Measurements from ENCODE around the gene ATP5PD. TPM values are rescaled to one million over a fixed set of nuclear protein-coding genes. Genes with fewer than 3 reads are reported as not detected.

ATP5PD gene
- total and polyA plus RNA-seq, 2 of the 13 experiments (the other 11 are each of a cell fraction or from before 2014, with no cell fraction given): 158 to 428 TPM

- H3K4me1 ChIP-seq (ENCODE audit: insufficient read depth, low read length): peaks cover 51% of the 10 kb centered on the region
Measured at GRCh38 chr17:74992223-74992622, 54.5 kb downstream of the ATP5PD start.

More at GRCh38 chr17:74992223-74992622, 54.5 kb downstream of the ATP5PD start:
- Histone ChIP-seq H2AFZ (ENCODE audit: low read length) (no peak overlapping the region), H4K20me1 (ENCODE audit: insufficient read depth, low read length) (no peaks in the 10 kb centered on the region), H3K36me3 (replicated peaks in 1 of 2; ENCODE audit: control insufficient read depth in 1 of 2, insufficient read depth in 2 of 2, low read length in 2 of 2) (no peaks in the 10 kb centered on the region), H3K4me2 (ENCODE audit: low read depth, low read length) (peak overlapping the region; percentile 49), H3K27ac (ENCODE audit: extremely low read length, insufficient read depth, low read length) (no peak overlapping the region), H3K27me3 (ENCODE audit: control insufficient read depth in 1 of 2, insufficient read depth in 2 of 2, low read length in 2 of 2) (peaks cover 0 to 9% of the 10 kb centered on the region in 2 experiments; a peak in 2 of 5 replicates), H3K9me3 (ENCODE audit: low read length) (no peaks in the 10 kb centered on the region), H3K4me3 (replicated peaks in 1 of 3; ENCODE audit: insufficient read depth in 1 of 3, low read depth in 2 of 3, low read length in 3 of 3) (peak overlapping the region in 1 of 3 experiments; percentile 32; a peak in 1 of 6 replicates), H3K79me2 (ENCODE audit: insufficient read depth, low read length) (no peaks in the 10 kb centered on the region), H3K9ac (ENCODE audit: insufficient read depth, low read depth, low read length) (no peak overlapping the region)
- DNase-seq (ENCODE audit: low spot score) (no peak), ATAC-seq (0 out of 3 replicates have a peak, but pooled peaks have one; percentile 2), FAIRE-seq (no peak)
- TF ChIP-seq ZNF460 (CRISPR knock-in tag; IDR thresholded peaks at IDR 0.05; ENCODE audit: borderline replicate concordance) (0 out of 2 replicates have a peak, but pooled peaks have one; percentile 15), ZNF800 (CRISPR knock-in tag; IDR thresholded peaks at IDR 0.05) (no peak), TGIF2 (CRISPR knock-in tag; IDR thresholded peaks at IDR 0.05) (no peak), NR2F1 (CRISPR knock-in tag; IDR thresholded peaks at IDR 0.05) (no peak), DPF2 (CRISPR knock-in tag; IDR thresholded peaks at IDR 0.05; ENCODE audit: borderline replicate concordance, low read depth) (0 out of 2 replicates have a peak, but pooled peaks have one; percentile 4), SALL2 (CRISPR knock-in tag; IDR thresholded peaks at IDR 0.05) (0 out of 2 replicates have a peak, but pooled peaks have one; percentile 36), ZNF343 (CRISPR knock-in tag; IDR thresholded peaks at IDR 0.05) (no peak), ZFP82 (CRISPR knock-in tag; IDR thresholded peaks at IDR 0.05; ENCODE audit: borderline replicate concordance) (0 out of 2 replicates have a peak, but pooled peaks have one; percentile 54)
- 18% methylated on average over 2 of the region's 2 CpGs for WGBS (ENCODE audit: low lambda C conversion rate)
- BruUV-seq (replicated peaks): no TSS peak
- intact Hi-C loops (cut with micrococcal nuclease; ENCODE audit: unreplicated experiment): no loop called here
- POLR2A ChIA-PET: interaction anchor here (0.9 to 2.5 kb wide), 8 partner anchors 15 to 139 kb away, joined by 3 to 36 read pairs (median 4); partner anchors contain the start of genes FDXR, HID1, MRPL58 and NT5C
- in situ Hi-C loops (cut with HindIII; ENCODE audit: extremely low pct_ligation_motif_present, low pct_unique_long_range_greater_than_20kb): no loop called here
- CTCF ChIA-PET (ENCODE audit: low intra/inter-chr PET ratio, low total read pairs): interaction anchor here (1.5 kb wide), 1 partner anchor 32 kb away, joined by 3 read pairs; no protein-coding TSS in a partner anchor
